GM23248 (cell line): ENCODE results near the gene PAPPA2.

Experiments
- EZH2 ChIP-seq: fragments of 200-600 bp; sonication (generic); IDR thresholded peaks from 2 replicates; pipeline ENCODE4 v1.6.1; 2018; ENCODE audit warnings: antibody characterized with exemption, mild to moderate bottlenecking; ENCODE audit not compliant: insufficient read depth, poor library complexity, severe bottlenecking
- EZH2phosphoT487 ChIP-seq: fragments of 200-600 bp; sonication (generic); IDR thresholded peaks from 2 replicates; pipeline ENCODE4 v1.6.1; 2018; ENCODE audit warnings: antibody characterized with exemption, moderate library complexity, mild to moderate bottlenecking, low read depth; ENCODE audit not compliant: insufficient read depth

- no peak for TF ChIP-seq EZH2
- no peak for TF ChIP-seq EZH2phosphoT487
These were observed 380.6 kb downstream of the PAPPA2 start for GRCh38 chr1:176843352-176844297.
